GM21737 (cell line): ENCODE results near the gene TTC27.
"Not testable (repeated sequence)": the region's sequence is repeated elsewhere in the genome, so short reads cannot be mapped to it uniquely, and the experiment has no call there.

Experiments used
- ATAC-seq: cut with Tn5 transposase; IDR thresholded peaks from one replicate; pipeline ENCODE4 v1.9.1; 2021; ENCODE audit warnings: mild to moderate bottlenecking, moderate library complexity; ENCODE audit not compliant: unreplicated experiment

TTC27 gene

DNA sequence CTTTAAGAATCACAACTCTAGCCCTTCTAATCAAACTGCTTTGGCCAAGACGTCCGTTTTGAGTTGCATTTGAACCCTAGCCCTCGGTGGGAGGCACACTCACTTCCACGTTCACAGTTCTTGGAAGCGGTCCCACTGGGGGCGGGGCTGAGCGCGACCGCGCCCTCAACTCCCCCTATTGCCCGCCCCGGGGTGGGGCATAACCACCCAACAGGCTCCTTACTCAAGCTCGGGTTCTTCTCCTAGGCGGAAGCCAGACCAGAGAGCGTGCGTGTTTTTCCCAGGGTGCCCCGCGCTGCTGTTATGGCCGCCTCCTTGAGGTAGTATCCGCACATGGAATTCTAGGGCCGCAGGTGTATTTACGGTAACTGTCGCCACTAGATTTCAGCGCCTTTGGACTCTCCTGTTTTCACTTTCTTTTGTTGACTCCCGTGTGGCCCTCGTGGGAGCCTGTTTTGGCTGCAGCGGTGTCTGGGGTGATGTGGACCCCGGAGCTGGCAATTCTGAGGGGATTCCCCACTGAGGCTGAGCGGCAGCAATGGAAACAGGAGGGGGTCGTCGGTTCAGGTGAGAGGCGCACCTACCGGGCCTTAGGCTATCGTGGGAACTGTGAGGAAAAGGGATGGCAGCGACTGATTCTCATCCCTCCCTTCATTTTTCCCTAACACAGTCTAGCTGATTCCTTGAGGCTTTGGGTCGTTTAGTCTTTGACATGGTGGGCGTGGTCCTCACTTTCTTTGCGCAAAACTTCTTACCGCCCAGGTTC is at the start of gene TTC27:
TTC27 (plus strand) TSS at position 237 of the 766 bp plus-strand sequence; CDS start at position 480, 243 bp downstream.
- peak; percentile 99 for ATAC-seq

DNA sequence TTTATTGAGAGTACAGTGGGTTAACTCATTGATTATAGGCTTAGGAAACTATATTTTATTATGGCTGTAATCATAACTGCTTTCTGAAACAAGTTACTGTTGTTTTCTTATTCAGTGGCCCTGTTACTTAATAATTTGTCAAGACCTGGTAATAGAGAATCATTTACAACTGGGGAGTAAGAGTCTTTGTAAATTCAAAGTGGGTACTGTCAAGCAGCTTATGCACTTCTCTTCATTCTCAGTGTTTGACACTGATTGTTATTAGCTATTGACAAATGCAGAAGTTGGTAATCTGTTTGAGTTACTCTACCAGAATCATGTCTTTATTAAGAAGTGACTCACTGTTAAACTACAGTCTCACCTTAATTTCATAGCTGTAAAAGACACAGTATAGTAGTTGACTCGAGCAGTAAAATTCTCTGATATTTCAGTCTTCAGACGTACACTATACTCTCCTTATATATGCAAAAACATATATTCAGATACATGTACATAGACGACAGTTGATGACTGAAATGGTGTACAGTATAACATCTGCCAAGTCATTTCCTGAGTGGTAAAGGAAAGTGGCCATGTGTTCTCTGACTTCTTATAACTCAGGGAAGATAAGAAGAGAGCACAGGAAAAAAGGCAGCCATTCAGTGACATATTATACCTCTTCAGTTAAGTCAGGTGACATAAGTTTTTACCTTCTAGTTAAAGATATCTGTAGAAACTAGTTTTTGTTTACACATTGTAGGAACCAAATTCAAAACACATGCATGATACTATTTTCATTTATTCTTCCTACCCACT is 36.0 kb upstream of the TTC27 start:
- ATAC-seq, result peak; percentile 85

GRCh38 chr2:32594573-32594972 is 33.3 kb upstream of the TTC27 start:
- ATAC-seq, result no peak

DNA sequence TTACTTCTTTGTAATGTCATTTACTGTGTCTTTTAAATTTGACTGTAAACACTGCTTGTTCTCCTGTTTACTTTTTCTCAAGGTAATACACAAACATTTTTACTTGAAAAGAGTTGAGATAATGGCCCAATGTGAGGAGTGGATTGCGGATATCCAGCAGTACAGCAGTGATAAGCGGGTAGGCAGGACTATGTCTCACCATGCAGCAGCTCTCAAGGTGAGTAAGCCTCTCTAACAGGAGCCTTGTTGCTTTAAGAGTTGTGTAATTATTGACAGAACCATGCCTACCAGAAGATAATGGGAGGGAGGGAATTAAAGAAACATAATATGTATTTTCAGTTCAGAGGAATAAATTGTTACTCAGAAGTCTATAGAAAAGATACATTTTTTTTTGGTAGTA is 16.5 kb upstream of the TTC27 start:
- no peak for ATAC-seq

DNA sequence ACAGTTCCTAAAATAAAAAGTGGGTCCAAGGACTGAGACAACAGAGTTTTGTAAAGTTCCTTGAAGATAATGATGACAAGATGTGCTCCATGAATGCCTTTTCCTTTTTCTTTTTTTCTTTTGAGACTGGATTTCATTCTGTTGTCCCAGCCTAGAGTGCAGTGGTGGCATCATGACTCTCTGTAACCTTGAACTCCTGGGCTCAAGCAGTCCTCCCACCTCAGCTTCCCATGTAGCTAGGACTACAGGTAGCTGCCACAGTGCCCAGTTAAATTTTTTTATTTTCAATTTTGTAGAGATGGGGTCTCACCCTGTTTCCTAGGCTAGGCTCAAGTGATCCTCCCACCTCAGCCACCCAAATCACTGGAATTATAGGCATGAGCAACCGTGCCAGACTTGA is 16.1 kb upstream of the TTC27 start:
- ATAC-seq, result no peak

DNA sequence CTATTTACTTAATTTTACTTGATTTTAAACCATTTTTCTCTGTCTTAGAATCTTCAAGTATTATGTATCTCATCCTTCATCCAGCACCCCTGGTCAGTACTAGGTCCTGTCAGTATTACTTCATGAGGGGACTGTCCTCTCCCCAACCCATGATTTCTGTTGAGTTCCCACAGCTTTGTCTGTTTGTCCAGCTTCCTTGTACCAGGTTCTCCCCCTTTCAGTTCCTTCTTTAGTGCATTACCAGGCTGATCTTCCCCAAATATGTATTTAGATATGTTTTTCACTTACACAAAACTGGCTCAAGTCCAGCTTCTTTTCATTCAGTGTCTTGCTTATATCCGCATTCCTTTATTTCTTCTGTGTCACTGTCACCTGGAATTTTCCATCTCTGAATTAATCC is 13.8 kb upstream of the TTC27 start:
- no peak for ATAC-seq

DNA sequence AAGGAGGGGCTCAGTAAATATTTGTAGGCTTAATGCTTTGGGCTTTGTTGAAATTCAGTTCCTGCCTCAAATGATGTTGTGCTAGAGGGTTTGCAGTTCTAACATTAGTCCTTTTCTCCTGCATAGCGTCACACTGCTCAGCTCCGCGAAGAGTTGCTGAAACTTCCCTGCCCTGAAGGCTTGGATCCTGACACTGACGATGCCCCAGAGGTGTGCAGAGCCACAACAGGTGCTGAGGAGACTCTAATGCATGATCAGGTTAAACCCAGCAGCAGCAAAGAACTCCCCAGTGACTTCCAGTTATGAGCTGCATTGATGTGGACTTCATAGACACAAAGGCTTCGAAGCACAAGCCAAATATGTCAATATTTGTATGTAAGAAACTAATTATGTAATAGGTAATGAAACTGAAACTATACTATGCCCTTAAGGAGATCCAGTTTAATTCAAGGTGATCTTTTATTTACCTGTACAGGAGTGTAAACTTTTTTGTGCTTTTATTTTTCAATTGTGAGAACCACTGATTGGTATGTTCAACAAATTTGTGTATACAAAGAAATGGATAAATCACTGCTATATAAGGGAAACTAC is 10.2 kb upstream of the TTC27 start:
- ATAC-seq, result no peak

DNA sequence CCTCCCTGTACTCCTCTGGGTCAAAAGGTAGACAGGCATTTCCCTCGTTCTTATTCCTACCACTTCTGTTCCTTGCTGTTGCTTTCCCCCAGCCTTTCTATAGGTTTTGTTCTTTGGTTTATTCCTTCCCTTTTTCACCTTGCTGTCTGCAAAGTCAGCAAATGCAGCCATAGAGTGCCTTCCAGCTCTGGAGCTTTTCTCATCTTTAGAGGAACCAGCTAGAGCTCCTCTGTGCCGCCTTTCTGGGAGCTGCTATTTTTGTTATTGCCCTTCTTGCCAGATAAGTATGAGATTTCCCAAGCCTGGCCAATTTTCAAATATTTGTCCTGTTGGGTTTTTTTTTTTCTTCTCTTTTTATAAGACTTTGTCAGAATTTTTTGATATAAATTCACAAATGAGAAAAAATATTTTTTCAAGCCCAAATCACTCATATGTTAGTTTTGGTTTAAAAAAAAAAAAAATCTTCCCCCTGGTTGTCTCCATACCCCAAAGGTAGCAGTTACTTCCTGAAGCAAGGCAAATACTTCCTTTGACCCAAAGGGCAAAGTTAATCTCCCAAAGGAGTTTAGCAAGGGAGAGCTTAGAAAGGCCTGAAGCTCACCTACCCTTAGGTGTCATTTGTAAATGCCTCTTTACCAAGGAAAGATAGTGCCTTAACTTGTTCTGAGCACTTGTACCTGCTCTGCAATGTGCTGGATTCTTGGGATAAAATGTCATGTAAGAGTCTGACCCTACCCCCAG is 5.1 kb upstream of the TTC27 start:
- no peak for ATAC-seq

DNA sequence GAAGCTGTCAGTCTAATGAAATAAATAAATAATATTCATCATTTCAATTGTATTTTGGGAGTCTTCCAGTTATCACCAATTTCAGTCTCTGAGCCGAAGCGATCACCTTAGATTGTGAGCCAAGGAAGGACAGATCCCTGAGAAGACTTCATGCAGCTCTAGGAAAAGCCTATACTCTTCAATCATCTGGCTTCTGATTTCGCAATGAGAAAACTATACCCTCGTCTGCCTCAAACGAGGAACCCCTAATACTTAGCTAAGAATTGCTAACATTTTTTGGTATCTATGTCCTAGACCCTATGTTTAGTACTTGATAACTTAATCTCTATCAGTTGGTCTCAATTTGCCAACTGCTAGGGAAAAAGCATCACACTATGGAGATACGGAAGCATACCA is 4.5 kb upstream of the TTC27 start:
- no peak for ATAC-seq

DNA sequence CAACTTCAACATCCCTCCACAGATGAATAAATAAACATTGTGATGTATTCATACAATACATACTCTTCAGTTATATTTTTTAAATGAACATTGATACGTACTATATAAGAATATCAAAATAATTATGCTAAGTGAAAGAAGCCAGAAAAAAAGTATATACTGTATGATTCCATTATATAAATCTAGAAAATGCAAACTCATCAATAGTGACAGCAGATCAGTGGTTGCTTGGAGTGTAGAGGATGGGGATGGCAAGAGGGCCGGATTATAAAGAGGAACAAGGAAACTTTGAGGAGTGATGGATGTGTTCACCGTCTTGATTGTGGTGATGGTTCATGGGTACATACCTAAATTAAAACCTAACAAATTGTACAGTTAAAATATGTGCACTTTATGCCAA is 3.0 kb upstream of the TTC27 start:
- ATAC-seq, result no peak

DNA sequence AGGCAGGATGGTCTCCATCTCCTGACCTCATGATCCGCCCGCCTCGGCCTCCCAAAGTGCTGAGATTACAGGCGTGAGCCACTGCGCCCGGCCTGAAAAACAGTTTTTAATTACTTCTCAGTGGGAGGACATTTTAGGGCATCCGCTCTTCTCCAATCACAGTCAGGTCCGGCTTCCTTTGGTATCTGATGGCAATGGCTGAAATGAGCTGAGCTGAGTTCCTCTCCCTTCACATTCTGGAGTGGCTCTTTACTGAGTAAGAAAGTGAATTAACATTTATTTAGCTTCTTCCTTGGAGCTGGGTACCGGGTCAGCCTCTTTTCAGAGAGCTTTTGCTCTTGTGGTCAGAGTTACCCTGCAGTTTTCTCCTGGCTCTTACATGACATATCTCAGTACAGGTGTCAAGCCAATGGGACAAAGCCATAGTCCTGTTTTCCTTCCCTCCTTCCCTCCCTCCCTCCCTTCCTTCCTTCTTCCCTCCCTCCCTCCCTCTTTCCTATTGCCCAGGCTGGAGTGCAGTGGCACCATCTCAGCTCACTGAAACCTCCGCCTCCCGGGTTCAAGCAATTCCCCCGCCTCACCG is 1.1 kb upstream of the TTC27 start:
- ATAC-seq, result no peak

- peak; percentile 33 for ATAC-seq
These were observed 423 bp upstream of the TTC27 start for GRCh38 chr2:32627441-32627813.

GRCh38 chr2:32632089-32632488 is 4.2 kb downstream of the TTC27 start:
- ATAC-seq, result no peak

DNA sequence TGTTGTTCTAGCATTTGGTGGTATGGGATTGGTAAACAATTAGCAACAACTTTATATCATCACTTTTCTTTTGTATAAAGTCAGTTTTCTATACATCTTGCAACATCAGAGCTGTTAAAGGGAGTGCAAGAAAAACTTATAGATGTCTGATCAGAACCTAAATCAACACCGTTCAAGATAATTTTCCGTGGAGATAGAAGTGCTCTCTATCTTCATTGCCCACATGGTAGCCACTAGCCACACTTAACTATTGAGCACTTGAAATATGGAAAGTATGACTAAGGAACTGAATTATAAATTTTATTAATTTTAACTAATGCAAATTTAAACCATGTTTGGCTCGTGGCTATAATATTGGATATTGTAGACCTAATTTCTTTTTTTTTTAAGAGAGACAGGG is 5.2 kb downstream of the TTC27 start:
- ATAC-seq, result no peak

DNA sequence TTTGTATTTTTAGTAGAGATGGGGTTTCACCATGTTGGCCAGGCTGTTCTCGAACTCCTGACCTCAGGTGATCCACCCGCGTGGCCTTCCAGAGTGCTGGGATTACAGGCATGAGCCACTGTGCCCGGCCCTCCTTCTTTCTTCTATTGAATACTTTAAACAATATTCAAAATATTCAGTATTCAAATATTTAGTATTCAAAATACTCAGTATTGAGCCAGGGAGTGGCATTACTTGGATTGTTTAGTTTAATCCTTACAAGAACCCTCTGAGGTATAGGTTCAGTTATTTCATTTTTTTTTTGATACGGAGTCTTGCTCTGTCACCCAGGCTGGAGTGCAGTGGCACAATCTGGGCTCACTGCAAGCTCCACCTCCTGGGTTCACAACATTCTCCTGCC is 10.7 kb downstream of the TTC27 start:
- not testable (repeated sequence) for ATAC-seq

GRCh38 chr2:32641180-32641579 is 13.3 kb downstream of the TTC27 start:
- ATAC-seq, result no peak

DNA sequence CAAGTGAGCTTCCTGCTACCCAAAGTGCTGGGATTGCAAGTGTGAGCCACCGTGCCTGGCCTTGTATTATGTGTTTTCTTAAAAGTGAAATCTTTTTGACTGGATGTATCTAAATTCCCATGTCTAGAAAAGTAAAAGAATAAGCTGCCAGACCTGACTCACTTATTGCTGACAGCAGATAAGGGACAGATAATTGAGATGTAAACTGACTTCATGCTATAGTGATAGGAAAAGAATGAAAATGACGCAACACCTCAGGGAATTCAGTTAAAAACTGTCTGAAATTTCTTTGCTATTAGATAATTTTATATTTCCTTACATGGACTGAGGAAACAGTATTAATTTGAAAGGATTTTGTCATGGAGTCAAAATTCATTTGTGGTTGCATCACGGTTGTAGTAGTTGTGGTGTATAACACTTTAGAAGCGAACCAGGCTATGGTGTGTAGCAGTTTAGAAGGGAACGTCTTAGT is 19.4 kb downstream of the TTC27 start:
- no peak for ATAC-seq

DNA sequence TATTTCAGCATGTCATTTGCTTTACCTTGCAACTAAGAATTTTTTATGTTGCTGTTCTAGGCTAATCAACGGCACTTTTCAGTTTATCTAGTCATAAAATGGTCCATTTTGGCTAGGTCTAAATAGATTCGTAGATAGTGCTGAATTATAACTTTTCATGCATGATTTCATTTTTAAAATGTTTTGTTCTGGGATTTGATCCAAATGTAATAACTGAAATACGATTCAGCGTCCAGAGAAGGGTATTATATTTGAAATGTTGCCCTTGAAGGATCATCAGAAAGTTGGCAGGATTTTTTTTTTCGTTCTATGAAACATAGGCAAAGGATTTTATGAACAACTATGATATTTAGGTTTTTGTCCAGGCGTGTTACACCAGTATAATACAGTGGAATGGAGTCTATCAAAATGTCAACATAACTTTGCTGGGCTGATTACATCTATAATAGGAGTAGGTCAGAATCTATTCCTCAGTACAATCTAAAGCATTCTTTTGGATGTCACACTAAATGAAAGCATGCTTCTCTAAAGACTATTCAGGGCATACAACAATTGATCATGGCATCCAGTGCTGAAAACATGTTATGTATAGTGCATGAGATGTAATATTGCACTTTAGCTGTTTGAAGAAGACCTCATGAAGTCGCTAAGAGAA is 24.8 kb downstream of the TTC27 start:
- ATAC-seq, result no peak

- no peak for ATAC-seq
These were observed 28.2 kb downstream of the TTC27 start for GRCh38 chr2:32656069-32656468.

- ATAC-seq, result no peak
These were observed 36.0 kb downstream of the TTC27 start for GRCh38 chr2:32663864-32664263.
